ENCODE data around the gene NNAT. TPM values are rescaled to one million over a fixed set of nuclear protein-coding genes. Genes with fewer than 3 reads are reported as not detected.

NNAT gene
- total RNA-seq, 1 experiment from 2014 or later = not detected

DNA sequence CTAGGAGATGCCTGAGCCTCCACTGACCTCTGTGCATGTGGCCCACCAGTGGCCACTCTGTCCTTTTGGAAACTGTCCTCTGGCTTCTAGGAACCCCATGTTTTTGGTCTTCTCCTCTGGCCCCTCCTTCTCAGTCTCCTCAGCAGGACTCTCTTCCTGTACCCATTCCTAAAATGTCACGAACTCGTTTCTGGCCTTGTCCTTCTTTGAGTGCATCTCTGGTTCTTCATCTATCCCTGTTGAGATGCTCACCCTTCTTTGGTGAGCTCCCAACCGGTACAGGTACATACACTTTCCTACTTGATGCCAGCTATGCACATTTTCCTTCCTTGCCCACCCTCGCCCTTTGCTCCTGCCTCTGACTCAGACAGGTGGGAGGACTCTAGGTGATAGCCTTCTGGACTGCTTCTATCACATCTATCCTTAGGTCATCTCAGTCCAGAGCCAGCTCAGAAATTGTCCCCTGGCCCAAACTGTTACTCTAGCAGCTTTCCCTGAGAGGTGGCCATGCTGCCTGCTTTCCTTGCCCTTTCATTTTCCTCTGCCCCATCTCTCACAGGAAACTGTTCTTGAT is 14.8 kb upstream of the NNAT start:
- H3F3A ChIP-seq (ENCODE audit: insufficient read depth, low read depth) = peaks cover 5% of the 10 kb centered on the region; the same call in 1 of the 2 replicates
- DNase-seq = no peak
- TF ChIP-seq EZH2 (IDR thresholded peaks at IDR 0.05; ENCODE audit: low read depth) = no peak
- TF ChIP-seq, protein P1, sequence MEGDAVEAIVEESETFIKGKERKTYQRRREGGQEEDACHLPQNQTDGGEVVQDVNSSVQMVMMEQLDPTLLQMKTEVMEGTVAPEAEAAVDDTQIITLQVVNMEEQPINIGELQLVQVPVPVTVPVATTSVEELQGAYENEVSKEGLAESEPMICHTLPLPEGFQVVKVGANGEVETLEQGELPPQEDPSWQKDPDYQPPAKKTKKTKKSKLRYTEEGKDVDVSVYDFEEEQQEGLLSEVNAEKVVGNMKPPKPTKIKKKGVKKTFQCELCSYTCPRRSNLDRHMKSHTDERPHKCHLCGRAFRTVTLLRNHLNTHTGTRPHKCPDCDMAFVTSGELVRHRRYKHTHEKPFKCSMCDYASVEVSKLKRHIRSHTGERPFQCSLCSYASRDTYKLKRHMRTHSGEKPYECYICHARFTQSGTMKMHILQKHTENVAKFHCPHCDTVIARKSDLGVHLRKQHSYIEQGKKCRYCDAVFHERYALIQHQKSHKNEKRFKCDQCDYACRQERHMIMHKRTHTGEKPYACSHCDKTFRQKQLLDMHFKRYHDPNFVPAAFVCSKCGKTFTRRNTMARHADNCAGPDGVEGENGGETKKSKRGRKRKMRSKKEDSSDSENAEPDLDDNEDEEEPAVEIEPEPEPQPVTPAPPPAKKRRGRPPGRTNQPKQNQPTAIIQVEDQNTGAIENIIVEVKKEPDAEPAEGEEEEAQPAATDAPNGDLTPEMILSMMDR (conservative IDR thresholded peaks at IDR 0.05) = no peak
- ChIA-PET CTCF (no interaction called here), POLR2A (ENCODE audit: unreplicated experiment) (no interaction called here)
- H3K9me3 ChIP-seq (ENCODE audit: insufficient read depth, low read depth) = no peaks in the 10 kb centered on the region
- no peaks in the 10 kb centered on the region; the same call in 1 of the 2 replicates for H4K20me1 ChIP-seq (ENCODE audit: insufficient read depth)
- H3K9me2 ChIP-seq (ENCODE audit: insufficient read depth) = no peaks in the 10 kb centered on the region
- no peak overlapping the region for H3K4me2 ChIP-seq
- H3K36me3 ChIP-seq (ENCODE audit: low read depth) = no peaks in the 10 kb centered on the region
- intact Hi-C loops (cut with micrococcal nuclease; ENCODE audit: unreplicated experiment) = no loop called here
- no peaks in the 10 kb centered on the region for H3K27me3 ChIP-seq (ENCODE audit: insufficient read depth, low read depth)
- H3K27ac ChIP-seq = no peak overlapping the region
- H2AFZ ChIP-seq = no peak overlapping the region
- no peaks in the 10 kb centered on the region; the same call in 1 of the 2 replicates for H3K4me1 ChIP-seq (replicated peaks; ENCODE audit: insufficient read depth)
- H3K79me2 ChIP-seq (ENCODE audit: low read depth) = no peaks in the 10 kb centered on the region
- no TSS peak for BruUV-seq (replicated peaks)
- H3K4me3 ChIP-seq = no peak overlapping the region

GRCh38 chr20:37510226-37510625 is 10.8 kb upstream of the NNAT start:
- Histone ChIP-seq H3F3A (ENCODE audit: insufficient read depth, low read depth) (peaks cover under 1% of the 10 kb centered on the region; the same call in 1 of the 2 replicates), H3K27ac (no peak overlapping the region), H3K4me2 (no peak overlapping the region), H3K27me3 (ENCODE audit: insufficient read depth, low read depth) (no peaks in the 10 kb centered on the region), H3K9me3 (ENCODE audit: insufficient read depth, low read depth) (no peaks in the 10 kb centered on the region), H3K4me1 (replicated peaks; ENCODE audit: insufficient read depth) (no peaks in the 10 kb centered on the region; the same call in 1 of the 2 replicates), H3K79me2 (ENCODE audit: low read depth) (no peaks in the 10 kb centered on the region), H3K4me3 (no peak overlapping the region), H4K20me1 (ENCODE audit: insufficient read depth) (no peaks in the 10 kb centered on the region; the same call in none of the 2 replicates), H2AFZ (no peak overlapping the region), H3K36me3 (ENCODE audit: low read depth) (peaks cover 10% of the 10 kb centered on the region; the same call in 1 of the 2 replicates), H3K9me2 (ENCODE audit: insufficient read depth) (no peaks in the 10 kb centered on the region)
- intact Hi-C loops (cut with micrococcal nuclease; ENCODE audit: unreplicated experiment) = no loop called here
- BruUV-seq (replicated peaks) = no TSS peak
- CTCF ChIA-PET = interaction anchor here (0.6 kb wide), 1 partner anchor 12 kb away, joined by 3 read pairs; no protein-coding TSS in a partner anchor
- POLR2A ChIA-PET (ENCODE audit: unreplicated experiment) = no interaction called here
- DNase-seq = no peak
- TF ChIP-seq, protein P1 (conservative IDR thresholded peaks at IDR 0.05) = no peak
- no peak for TF ChIP-seq EZH2 (IDR thresholded peaks at IDR 0.05; ENCODE audit: low read depth)

DNA sequence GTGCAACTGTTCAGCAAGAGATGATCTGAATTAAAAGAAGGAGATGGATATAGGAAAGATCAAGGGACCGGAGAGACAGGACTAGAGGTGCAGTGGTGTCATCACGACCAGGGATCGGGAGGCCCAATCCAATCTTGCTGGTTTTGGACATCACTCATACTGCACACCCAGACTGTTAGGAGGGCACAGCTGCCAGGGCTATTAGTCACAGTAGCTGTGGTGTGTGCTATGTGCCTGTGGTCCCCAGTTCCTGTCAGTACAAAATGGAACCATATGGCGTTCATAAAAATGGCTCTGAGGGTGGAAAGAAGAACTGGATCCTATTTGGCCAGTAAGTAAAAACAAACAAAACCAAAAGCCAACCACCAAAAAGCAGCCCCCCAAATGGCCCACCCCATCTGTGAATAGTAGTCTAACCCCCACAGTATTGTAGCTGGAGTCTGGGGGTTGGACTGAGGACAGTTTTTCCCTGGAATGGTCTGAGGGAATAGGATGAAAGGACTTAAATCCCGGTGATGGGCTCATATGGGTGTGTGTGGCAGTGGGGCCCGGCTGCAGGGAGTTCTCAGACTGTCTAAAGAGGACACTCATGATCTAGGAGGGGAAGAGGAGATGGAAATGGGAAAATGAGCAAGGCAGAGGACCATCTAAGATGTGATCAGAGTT is 9.3 kb upstream of the NNAT start:
- no TSS peak for BruUV-seq (replicated peaks)
- no peak for DNase-seq
- H2AFZ ChIP-seq = no peak overlapping the region
- intact Hi-C loops (cut with micrococcal nuclease; ENCODE audit: unreplicated experiment) = no loop called here
- TF ChIP-seq EZH2 (IDR thresholded peaks at IDR 0.05; ENCODE audit: low read depth) = no peak
- TF ChIP-seq, protein P1 (conservative IDR thresholded peaks at IDR 0.05) = no peak
- POLR2A ChIA-PET (ENCODE audit: unreplicated experiment) = no interaction called here
- no peaks in the 10 kb centered on the region for H3K9me2 ChIP-seq (ENCODE audit: insufficient read depth)
- no peak overlapping the region for H3K4me2 ChIP-seq
- H3K36me3 ChIP-seq (ENCODE audit: low read depth) = peaks cover 18% of the 10 kb centered on the region; the same call in 1 of the 2 replicates
- no peak overlapping the region for H3K27ac ChIP-seq
- CTCF ChIA-PET = interaction anchor here (0.6 kb wide), 1 partner anchor 1531 kb away, joined by 4 read pairs; no protein-coding TSS in a partner anchor
- H3K27me3 ChIP-seq (ENCODE audit: insufficient read depth, low read depth) = no peaks in the 10 kb centered on the region
- H3K79me2 ChIP-seq (ENCODE audit: low read depth) = 0 out of 2 replicates have a peak, but pooled peaks cover 5% of the 10 kb centered on the region
- no peak overlapping the region for H3K4me3 ChIP-seq
- no peaks in the 10 kb centered on the region for H3K4me1 ChIP-seq (replicated peaks; ENCODE audit: insufficient read depth)
- H3F3A ChIP-seq (ENCODE audit: insufficient read depth, low read depth) = no peaks in the 10 kb centered on the region; the same call in 1 of the 2 replicates
- H4K20me1 ChIP-seq (ENCODE audit: insufficient read depth) = peaks cover 5% of the 10 kb centered on the region
- H3K9me3 ChIP-seq (ENCODE audit: insufficient read depth, low read depth) = no peaks in the 10 kb centered on the region

All from PC-9 (cell line).